UCSD-AML1 (cell line): ENCODE results near the gene WIF1.

Experiments
- DNase-seq: peaks from one replicate; lab custom pipeline; 2025; ENCODE audit not compliant: unreplicated experiment; lab: John Stamatoyannopoulos, UW

WIF1 gene, protein sequence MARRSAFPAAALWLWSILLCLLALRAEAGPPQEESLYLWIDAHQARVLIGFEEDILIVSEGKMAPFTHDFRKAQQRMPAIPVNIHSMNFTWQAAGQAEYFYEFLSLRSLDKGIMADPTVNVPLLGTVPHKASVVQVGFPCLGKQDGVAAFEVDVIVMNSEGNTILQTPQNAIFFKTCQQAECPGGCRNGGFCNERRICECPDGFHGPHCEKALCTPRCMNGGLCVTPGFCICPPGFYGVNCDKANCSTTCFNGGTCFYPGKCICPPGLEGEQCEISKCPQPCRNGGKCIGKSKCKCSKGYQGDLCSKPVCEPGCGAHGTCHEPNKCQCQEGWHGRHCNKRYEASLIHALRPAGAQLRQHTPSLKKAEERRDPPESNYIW

GRCh38 chr12:65121049-65121955 lies at the start of gene WIF1:
WIF1 (minus strand) TSS chr12:65121305; CDS start chr12:65121191, 114 bp downstream.
- DNase-seq = no peak

DNA sequence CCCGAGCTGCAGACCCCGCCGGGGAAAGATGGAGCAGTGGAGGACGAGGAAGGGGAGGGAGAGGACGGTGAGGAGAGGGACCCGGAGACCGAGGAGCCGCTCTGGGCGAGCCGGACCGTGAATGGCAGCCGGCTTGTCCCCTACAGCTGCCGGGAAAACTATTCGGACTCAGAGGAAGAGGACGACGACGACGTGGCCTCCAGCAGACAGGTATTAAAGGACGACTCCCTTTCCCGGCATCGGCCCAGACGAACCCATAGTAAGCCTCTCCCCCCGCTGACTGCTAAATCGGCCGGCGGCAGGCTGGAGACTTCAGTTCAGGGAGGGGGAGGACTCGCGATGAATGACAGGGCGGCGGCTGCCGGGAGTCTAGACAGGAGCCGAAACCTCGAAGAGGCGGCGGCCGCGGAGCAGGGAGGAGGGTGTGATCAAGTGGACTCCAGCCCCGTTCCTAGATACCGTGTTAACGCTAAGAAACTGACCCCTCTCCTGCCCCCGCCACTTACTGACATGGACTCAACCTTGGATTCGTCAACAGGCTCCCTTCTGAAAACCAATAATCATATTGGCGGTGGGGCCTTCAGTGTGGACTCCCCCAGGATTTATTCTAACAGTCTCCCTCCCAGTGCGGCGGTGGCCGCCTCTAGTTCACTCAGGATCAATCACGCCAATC lies 49.2 kb upstream of the WIF1 start:
- peak; percentile 56 for DNase-seq

DNA sequence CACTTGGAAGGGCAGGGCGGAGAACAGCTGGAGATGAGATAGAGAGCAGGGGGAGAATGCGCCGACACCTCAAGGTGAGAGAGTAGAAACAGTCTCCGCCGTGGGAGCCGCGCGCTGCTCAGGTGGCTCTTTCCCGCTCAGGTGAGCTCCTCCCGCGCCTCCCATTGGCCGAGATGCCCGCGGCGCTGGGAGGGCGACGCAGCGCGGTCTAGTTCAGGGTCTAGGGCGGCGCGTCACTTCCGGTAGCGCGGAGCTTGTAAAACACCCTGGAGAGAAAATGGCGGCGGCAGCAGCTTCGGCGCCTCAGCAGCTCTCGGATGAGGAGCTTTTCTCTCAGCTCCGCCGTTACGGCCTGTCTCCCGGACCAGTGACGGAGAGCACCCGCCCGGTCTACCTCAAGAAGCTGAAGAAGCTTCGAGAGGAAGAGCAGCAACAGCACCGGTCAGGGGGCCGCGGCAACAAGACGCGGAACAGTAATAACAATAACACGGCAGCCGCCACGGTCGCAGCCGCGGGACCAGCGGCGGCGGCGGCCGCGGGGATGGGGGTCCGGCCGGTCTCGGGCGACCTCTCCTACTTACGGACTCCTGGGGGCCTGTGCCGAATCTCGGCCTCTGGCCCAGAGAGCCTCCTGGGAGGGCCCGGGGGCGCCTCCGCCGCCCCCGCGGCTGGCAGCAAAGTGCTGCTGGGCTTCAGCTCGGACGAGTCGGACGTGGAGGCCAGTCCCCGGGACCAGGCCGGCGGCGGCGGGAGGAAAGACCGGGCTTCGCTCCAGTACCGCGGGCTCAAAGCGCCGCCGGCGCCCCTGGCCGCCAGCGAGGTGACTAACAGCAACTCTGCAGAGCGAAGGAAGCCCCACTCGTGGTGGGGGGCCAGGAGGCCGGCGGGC lies 48.5 kb upstream of the WIF1 start, which contains the start of gene LEMD3:
LEMD3 (plus strand) TSS at position 264 of the 889 bp plus-strand sequence; CDS start at position 278, 14 bp downstream.
- DNase-seq = peak; percentile 90

DNA sequence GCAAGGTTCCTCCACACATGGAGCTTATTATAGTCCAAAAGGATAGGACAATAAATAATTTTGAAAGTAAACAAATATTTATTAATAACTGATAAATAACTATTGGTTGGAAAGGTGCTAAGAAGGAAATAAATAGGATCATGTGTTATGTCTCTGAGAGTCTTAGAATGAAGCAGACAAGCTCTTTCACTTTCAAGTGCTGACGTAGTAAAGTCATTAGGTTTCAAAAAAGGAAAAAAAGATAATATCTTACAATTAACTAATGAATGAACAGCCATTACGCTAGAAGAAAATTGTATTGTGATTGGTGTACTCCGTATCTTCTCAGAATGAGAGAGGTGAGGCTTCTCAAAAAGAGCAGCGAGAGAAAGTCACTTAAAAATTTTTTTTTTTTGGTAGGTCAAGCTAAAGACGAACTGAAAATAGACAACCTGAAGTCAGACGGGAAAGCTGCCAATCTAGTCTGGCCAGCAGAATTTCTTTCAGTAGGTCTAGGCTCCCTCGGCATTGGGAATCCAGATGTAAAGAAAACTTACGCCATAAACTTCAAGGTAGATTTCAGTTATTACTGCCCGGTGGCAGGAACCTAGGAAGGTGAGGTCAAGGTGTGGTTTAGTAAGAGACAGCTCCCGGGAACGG lies 47.7 kb upstream of the WIF1 start:
- no peak for DNase-seq

DNA sequence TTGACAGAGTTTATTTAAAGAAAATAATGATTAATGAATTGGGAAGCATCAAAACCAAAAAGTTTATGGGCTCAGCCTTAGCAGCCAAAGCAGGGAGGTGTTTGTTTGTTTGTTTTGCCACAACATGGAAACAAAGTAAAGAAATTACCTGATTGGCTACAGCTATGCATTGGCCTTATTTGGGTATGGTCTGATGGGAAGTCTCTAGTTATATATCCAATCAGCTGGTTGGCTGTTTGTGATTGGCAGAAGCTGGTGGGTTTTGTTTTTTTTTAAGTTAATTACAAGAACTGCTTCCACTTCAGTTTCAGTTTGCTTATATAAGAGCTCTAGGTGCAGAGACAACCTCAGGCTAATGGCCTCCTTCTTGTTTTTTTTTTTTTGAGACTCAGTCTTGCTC lies 43.7 kb upstream of the WIF1 start:
- DNase-seq = no peak

- DNase-seq = no peak
Observed at GRCh38 chr12:65164244-65164643, 43.1 kb upstream of the WIF1 start.

- DNase-seq = no peak
Observed at GRCh38 chr12:65162609-65163008, 41.5 kb upstream of the WIF1 start.

GRCh38 chr12:65157091-65157490 lies 36.0 kb upstream of the WIF1 start:
- DNase-seq = no peak

- peak; percentile 18 for DNase-seq
Observed at GRCh38 chr12:65156366-65156841, 35.3 kb upstream of the WIF1 start.

DNA sequence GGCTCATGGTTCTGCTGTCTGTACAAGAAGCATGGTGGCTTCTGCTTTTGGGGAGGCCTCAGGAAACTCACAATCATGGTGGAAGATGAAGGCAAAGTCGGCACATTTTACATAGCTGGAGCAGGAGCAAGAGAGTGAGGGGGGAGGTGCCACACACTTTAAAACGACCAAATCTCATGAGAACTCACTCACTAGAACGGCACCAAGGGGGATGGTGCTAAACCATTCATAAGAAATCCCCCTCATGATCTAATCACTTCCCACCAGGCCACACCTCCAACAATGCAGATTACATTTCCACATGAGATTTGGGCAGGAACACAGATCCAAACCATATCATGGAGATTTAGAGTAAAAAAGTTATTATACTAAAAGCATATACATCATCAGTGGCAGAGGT lies 34.7 kb upstream of the WIF1 start:
- no peak for DNase-seq

DNA sequence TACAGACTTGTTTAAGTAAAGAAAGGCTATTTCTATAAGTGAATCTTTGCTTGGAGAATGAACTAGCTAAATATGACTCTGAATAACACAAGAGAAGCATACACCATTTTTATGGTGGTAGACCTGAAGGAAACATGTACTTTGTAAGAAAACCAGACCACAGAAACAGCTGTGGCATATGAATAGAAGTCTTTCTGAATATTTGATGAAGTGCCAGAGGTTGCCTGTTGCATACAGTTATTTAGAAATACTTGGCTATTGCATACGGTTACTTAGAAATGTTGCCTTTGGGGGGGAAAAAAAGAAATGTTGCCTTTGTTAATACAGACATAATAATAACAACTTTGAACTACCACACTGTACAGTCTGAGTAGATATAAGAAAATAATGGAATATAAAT lies 31.5 kb upstream of the WIF1 start:
- no peak for DNase-seq

- DNase-seq = no peak
Observed at GRCh38 chr12:65152012-65152411, 30.9 kb upstream of the WIF1 start.

DNA sequence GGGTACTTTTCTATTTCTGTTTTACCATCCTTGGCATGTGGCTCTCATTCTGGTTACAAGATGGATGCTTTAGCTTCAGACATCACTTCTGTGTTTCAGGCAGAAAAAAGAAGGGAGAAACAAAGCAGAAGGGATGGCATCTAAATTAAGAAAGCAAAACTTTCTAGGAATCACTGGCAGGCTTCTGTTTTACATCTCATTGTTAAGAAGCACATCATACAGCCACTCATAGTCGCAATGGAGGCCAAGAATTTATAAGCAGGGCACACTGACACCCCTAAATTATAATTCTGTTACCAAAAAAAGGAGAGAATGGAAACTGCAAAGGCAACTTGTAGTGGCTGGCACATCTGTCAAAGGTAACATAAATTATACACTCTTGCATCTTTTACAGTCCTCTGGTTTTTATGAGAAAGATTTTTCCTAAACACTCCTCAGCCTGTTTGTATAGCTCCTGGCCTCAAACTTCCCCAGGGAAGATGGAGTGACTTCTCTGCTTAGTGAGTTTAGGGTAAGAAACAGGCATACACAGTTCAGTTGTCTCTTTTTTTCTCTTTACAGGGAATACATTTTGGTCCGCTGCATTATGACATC lies 26.3 kb upstream of the WIF1 start:
- DNase-seq = no peak

- DNase-seq = no peak
Observed at GRCh38 chr12:65140738-65141137, 19.6 kb upstream of the WIF1 start.

DNA sequence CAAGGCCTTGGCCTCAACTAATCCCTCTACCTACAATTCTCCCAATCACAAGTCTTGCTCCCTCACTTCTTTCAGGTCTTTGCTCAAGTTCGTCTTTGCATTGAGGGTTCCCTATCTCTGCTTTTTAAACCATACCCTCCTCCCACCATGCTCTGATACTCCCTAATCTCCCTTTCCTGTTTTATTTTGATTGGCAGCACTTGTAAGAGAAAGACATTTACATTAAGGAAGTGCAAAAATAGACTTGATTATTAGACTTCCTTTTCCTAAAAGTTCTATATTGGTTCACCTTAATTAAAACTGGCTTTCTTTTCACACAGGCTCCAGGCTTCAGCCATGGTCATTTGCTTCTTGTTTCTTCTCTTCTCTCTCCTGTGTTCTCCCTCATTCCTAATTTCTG lies 18.3 kb upstream of the WIF1 start:
- DNase-seq = no peak

- DNase-seq = no peak
Observed at GRCh38 chr12:65133879-65134278, 12.8 kb upstream of the WIF1 start.

- no peak for DNase-seq
Observed at GRCh38 chr12:65126482-65126881, 5.4 kb upstream of the WIF1 start.

DNA sequence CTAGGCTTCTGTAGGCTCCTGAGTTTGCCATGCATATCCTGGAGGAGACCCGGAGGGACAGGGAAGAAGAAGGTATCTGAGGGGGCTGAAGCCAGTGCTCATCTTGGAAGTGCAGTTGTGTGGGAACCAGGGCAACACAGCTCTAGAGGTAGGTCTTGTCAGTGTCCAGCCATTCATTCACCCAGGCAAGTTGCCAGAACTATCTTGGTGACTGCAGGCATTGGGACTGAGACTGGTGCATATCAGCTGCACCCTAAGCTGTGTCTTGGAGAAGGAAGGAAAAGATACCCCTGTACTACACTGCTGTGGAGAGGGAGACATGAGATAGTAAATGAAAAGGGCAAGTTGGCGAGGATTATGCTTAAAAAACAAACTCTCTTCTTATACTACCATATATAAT lies 4.9 kb upstream of the WIF1 start:
- no peak for DNase-seq

- DNase-seq = no peak
Observed at GRCh38 chr12:65125247-65125646, 4.1 kb upstream of the WIF1 start.
